Osteoblast (primary cell): Measurements from ENCODE around the gene CPZ. TPM values are rescaled to one million over a fixed set of nuclear protein-coding genes. Genes with fewer than 3 reads are reported as not detected.
"Not testable (repeated sequence)": the region's sequence is repeated elsewhere in the genome, so short reads cannot be mapped to it uniquely, and the experiment has no call there.

Source experiments
- DNase-seq: peaks from one replicate; pipeline ENCODE4 v3.0.0; 2011; ENCODE audit warnings: low spot score, mixed read lengths; ENCODE audit not compliant: insufficient read length; ENCODE audit errors: missing footprints
- H2AFZ ChIP-seq: 2 replicates; pipeline ENCODE4 v1.6.0; 2011; ENCODE audit warnings: mild to moderate bottlenecking, low read length
- H3K27ac ChIP-seq: 2 replicates; pipeline ENCODE4 v1.5.1; 2011; ENCODE audit warnings: mild to moderate bottlenecking, low read depth, low read length, moderate library complexity
- H3K27me3 ChIP-seq: 2 replicates; pipeline ENCODE4 v1.6.0; 2012; ENCODE audit warnings: mild to moderate bottlenecking, control low read depth, inconsistent platforms, low read length, moderate library complexity; ENCODE audit not compliant: insufficient read depth
- H3K36me3 ChIP-seq: 2 replicates; pipeline ENCODE4 v1.5.1; 2011; ENCODE audit warnings: mild to moderate bottlenecking, low read length, control low read depth, moderate library complexity; ENCODE audit not compliant: insufficient read depth
- H3K4me1 ChIP-seq: 2 replicates; pipeline ENCODE4 v1.5.1; 2011; ENCODE audit warnings: mild to moderate bottlenecking, low read length, control low read depth, moderate library complexity; ENCODE audit not compliant: insufficient read depth
- H3K4me2 ChIP-seq: 2 replicates; pipeline ENCODE4 v1.6.0; 2011; ENCODE audit warnings: mild to moderate bottlenecking, low read length; ENCODE audit not compliant: insufficient read depth
- H3K4me3 ChIP-seq: fragments of 200-600 bp; sonication (generic); 3 replicates; pipeline ENCODE4 v1.5.1; 2012; ENCODE audit warnings: mild to moderate bottlenecking, low read length, inconsistent platforms; ENCODE audit not compliant: insufficient read depth
- H3K79me2 ChIP-seq: 2 replicates; pipeline ENCODE4 v1.6.0; 2012; ENCODE audit warnings: mild to moderate bottlenecking, low read length, control low read depth, inconsistent platforms; ENCODE audit not compliant: insufficient read depth
- H3K9me3 ChIP-seq: 2 replicates; pipeline ENCODE4 v1.5.1; 2011; ENCODE audit warnings: low read depth, low read length, control low read depth
- H4K20me1 ChIP-seq: 2 replicates; pipeline ENCODE4 v1.6.0; 2012; ENCODE audit warnings: mild to moderate bottlenecking, low read length, control low read depth; ENCODE audit not compliant: insufficient read depth
- CTCF ChIP-seq: IDR thresholded peaks from 2 replicates; pipeline ENCODE4 v1.5.1; 2011; ENCODE audit warnings: mild to moderate bottlenecking, low read depth, low read length, moderate library complexity; ENCODE audit errors: extremely low read depth
- total RNA-seq: library from RNA; depleted of rRNA; stranded (reverse); fragments of >200 nt; gene quantifications from 2 replicates; pipeline ENCODE4 v1.2.3, GENCODE V29; 2012

The CPZ gene
- total RNA-seq, 1 donor = 44.5 TPM

DNA sequence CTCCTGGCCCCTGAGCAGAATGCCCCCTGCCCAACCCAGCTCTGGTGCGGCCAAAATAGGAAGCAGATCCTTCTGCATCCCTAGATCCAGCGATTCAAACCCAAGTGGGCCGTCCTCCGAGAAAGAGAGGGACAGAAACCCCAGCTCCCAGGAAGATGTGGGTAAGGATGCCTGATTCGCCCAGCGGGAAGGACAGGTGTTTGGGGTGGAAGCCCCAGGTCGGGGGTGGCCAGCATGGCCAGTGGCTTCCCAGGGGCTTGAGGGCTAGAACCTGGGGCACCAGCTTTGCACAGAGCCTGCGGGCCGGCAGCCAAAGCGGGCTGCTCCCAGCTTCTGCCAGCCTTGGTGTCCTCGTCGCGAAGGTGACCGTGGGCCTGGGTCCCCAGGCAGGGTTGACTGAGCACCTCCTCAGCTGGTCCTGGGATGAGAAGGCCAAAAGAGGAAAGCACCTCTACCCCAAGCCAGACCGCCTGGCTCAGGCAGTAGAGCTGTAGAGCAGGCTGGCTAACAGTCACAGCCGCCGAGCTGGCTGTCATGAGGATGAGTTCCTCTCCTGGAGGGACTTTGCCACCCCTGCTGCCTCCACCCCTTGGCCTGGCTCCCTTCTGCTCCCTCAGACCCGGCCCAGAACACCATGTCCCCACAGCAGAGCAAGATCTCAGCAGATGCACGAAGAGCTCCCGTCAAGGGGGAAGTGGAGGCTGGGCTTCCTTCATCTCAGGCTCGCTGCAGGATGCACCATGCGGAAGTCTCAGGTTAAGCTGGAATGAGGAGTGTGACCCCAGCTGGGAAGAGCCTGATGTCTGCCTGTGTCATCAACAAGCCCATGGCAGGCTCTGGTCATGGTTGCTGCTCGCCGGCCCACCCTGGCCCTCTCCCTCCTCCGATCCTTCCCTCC lies 59.9 kb downstream of the CPZ start:
- Histone ChIP-seq H2AFZ (no peak overlapping the region), H3K4me2 (no peak overlapping the region)
- TF ChIP-seq CTCF = no peak

GRCh38 chr4:8653326-8654000 lies 60.9 kb downstream of the CPZ start:
- H3K79me2 ChIP-seq = no peaks in the 10 kb centered on the region
- peaks cover 7% of the 10 kb centered on the region for H3K27me3 ChIP-seq
- DNase-seq = no peak
- H3K36me3 ChIP-seq = no peaks in the 10 kb centered on the region
- H3K4me1 ChIP-seq = no peaks in the 10 kb centered on the region
- no peak overlapping the region for H2AFZ ChIP-seq
- H3K27ac ChIP-seq = no peak overlapping the region
- no peak overlapping the region for H3K4me2 ChIP-seq
- TF ChIP-seq CTCF = no peak
- no peaks in the 10 kb centered on the region for H4K20me1 ChIP-seq
- no peak overlapping the region for H3K4me3 ChIP-seq
- H3K9me3 ChIP-seq = no peaks in the 10 kb centered on the region

More for the DNA sequence above, 59.9 kb downstream of the CPZ start:
- Histone ChIP-seq H4K20me1 (no peaks in the 10 kb centered on the region), H3K27me3 (peaks cover 7% of the 10 kb centered on the region), H3K9me3 (no peaks in the 10 kb centered on the region), H3K27ac (no peak overlapping the region), H3K79me2 (no peaks in the 10 kb centered on the region), H3K4me3 (no peak overlapping the region), H3K4me1 (no peaks in the 10 kb centered on the region), H3K36me3 (no peaks in the 10 kb centered on the region)
- peak; percentile 58 for DNase-seq

DNA sequence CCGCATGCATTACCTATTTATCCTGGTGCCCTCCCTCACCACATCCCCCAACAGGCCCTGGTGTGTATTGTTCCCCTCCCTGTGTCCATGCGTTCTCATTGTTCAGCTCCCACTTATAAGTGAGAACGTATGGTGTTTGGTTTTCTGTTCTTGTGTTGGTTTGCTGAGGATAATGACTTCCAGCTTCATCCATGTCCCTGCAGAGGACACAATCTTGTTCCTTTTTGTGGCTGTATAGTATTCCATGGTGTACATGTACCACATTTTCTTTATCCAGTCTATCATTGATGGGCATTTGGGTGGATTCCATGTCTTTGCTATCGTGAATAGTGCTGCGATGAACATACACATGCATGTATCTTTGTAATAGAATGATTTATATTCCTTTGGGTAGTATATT lies 61.6 kb downstream of the CPZ start:
- H3K4me2 ChIP-seq, H3K4me1 ChIP-seq, H3K27me3 ChIP-seq, H3K4me3 ChIP-seq, H3K27ac ChIP-seq, H2AFZ ChIP-seq, DNase-seq, H3K9me3 ChIP-seq, H3K36me3 ChIP-seq, H3K79me2 ChIP-seq, H4K20me1 ChIP-seq: not testable (repeated sequence)

DNA sequence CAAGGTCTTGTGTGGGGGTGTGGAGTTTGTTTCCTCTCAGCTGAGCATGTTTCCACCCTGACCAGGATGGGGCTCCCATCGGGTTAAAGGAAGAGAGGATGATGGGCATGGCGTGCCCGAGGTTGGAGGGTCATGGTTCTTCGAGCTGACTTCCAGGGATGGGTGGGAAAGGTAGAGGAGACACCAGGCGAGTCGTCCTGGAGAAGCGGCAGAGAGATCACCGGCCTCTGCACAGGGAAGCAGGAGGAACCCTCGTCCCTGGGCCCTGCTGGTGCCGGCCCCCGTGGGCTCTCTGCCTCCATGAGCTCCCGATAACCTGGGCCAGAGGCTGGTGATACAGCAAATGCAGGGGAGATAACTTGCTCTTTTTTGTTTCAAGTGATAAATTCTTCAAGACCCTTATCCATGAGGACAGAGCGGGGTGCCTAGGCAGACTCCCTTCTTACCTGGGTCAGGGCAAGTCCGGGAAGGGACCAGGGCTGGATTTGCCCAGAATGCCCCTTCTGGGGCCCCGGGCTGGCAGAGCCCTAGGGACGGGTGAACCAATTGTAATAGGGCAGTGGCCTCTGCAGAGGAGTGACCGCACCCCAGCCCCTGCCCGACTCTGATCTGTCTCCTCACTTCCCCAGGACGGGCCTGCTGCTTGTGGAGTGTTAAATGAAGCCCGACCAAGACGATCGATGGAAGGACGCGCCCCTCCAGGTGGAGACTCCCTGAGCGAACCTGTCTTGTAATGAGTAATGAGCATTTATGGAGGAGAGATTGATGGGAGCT lies 63.0 kb downstream of the CPZ start:
- no peak overlapping the region for H3K4me2 ChIP-seq
- H3K4me1 ChIP-seq = no peaks in the 10 kb centered on the region
- no peaks in the 10 kb centered on the region for H3K79me2 ChIP-seq
- H4K20me1 ChIP-seq = no peaks in the 10 kb centered on the region
- no peak overlapping the region for H3K27ac ChIP-seq
- no peaks in the 10 kb centered on the region for H3K27me3 ChIP-seq
- no peak overlapping the region for H3K4me3 ChIP-seq
- peak; percentile 65 for DNase-seq
- no peak for TF ChIP-seq CTCF
- H2AFZ ChIP-seq = no peak overlapping the region
- no peaks in the 10 kb centered on the region for H3K36me3 ChIP-seq
- no peaks in the 10 kb centered on the region for H3K9me3 ChIP-seq
